GM13976 (cell line): ENCODE results near the gene ADTRP.

Experiments used
- DNase-seq: peaks from one replicate; pipeline ENCODE4 v3.0.0; 2012; ENCODE audit warnings: low spot score
- CTCF ChIP-seq: IDR thresholded peaks from 2 replicates; pipeline ENCODE4 v1.5.1; 2012; ENCODE audit warnings: borderline replicate concordance, mild to moderate bottlenecking; ENCODE audit not compliant: insufficient read depth; ENCODE audit errors: extremely low read depth, missing control alignments, control extremely low read depth
- in situ Hi-C: fragments of 300-500 bp; cut with MboI; formaldehyde crosslinking; loops from one replicate; pipeline ENCODE4 v1.12.0; 2022; ENCODE audit warnings: low sequenced_read_pairs, mixed read lengths, inconsistent platforms; ENCODE audit not compliant: unreplicated experiment

The ADTRP gene

GRCh38 chr6:11766589-11767450 is 11.8 kb downstream of the ADTRP start:
- no peak for TF ChIP-seq CTCF
- DNase-seq: no peak
- in situ Hi-C loops: no loop called here

DNA sequence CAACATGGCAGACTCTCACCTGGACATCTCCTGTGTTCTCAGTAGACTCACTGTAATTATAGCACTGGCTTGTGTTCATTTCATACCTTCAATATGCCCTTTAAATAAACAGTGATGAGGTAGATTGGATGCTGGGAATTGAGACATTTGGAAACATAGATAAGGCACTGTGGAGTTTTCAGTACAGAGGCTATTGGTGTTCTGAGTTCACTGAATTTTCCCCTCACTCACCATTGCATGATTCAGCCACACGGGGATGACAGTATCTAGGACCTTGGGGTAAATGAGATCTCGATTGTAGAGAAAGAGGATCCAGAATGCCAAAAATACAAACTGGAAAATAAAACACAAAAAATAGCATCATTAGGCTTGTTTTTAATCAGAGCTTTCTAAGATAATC is 12.6 kb downstream of the ADTRP start:
- in situ Hi-C loops: no loop called here
- no peak for TF ChIP-seq CTCF
- DNase-seq: no peak

DNA sequence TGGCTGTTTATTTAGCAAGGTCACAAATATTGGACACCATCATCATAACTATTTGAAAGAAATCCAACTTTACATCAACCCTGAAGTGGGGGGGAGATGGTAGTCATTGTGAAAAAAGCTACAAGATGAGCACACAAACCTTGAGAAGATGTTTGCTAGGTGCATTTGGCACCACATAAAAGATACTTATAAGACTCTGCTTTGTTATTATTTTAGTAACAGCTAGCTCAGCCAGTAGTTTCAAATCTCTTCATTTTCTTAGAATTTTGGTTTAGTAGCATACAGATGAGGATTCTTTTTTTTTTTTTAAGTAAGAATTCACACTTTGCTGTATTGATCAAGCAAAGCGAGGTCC is 14.4 kb downstream of the ADTRP start:
- DNase-seq: no peak
- in situ Hi-C loops: no loop called here
- no peak for TF ChIP-seq CTCF

GRCh38 chr6:11763460-11764249 is 14.9 kb downstream of the ADTRP start:
- no peak for TF ChIP-seq CTCF
- in situ Hi-C loops: no loop called here
- no peak for DNase-seq

DNA sequence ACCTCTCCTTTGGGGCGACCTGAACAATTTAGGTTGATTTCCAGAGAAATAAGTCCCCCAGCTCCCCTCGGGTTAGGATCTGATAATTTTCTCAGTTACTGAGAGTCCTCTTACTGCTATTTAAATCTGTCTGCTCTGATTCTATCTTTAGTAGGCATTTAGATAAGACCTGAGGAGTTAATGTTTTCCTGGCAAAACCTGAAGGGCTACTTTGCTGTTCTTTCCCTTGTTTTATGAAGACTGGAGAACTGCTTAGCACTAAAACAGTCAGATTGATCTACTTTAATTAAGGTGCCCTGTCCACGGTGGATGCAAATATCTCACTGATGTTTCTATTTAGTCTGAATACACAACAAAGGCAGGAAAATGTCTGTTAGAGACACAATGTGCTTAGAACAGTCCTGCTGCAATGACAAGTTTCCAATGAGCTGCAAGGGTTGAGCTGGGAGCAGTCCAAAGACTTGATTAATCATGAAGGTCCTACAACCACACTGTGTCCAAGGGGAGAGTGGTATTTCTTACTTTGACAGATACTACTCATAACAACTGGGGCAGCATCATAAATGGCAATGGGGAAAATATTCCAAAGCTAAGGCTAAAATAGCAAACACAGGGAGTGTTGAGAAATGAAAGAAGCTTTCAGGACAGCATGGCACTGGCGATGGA is 15.7 kb downstream of the ADTRP start:
- DNase-seq: no peak
- in situ Hi-C loops: no loop called here
- TF ChIP-seq CTCF: no peak
